ENCODE data around the gene PGP.
"Not testable (repeated sequence)": the region's sequence is repeated elsewhere in the genome, so short reads cannot be mapped to it uniquely, and the experiment has no call there.

Gene PGP, protein sequence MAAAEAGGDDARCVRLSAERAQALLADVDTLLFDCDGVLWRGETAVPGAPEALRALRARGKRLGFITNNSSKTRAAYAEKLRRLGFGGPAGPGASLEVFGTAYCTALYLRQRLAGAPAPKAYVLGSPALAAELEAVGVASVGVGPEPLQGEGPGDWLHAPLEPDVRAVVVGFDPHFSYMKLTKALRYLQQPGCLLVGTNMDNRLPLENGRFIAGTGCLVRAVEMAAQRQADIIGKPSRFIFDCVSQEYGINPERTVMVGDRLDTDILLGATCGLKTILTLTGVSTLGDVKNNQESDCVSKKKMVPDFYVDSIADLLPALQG

DNA sequence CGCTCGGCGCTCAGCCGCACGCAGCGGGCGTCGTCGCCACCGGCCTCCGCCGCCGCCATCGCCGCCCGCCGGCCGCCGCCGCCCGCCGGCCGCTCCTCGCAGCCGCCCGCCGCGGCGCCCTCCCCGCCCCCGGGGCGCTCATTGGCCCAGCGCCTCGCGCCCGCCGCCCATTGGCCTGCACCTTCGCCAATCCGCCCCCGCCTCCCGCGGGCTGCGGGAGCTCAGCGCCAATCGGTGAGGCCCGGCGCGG, at the start of gene PGP:
PGP (minus strand) TSS at position 122 of the 250 bp plus-strand sequence; CDS start at position 59, 63 bp downstream.
- DNase-seq (ENCODE audit: extremely low read depth in 1 of 2, low read depth in 1 of 2): no peak

DNA sequence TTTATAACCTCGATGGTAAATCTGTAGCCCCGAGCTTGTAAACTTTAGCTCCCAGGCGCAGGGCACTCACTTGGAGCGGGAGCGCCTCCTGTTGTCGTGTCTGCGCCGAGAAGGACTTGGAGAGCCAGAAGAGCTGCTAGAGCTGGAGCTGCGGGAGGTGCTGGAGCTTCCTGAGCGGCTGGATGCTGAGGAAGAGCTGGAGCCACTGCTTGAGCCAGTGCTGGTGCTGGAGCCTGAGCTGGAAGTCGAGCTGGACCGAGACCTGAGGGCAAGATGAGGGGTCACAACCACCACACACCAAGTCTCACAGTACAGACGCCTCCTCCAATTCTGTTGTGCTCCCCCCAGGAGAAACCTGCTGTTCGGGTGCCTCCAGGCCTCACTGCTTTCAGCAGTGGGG, 48.4 kb upstream of the PGP start:
- not testable (repeated sequence) for DNase-seq (ENCODE audit: extremely low read depth in 1 of 2, low read depth in 1 of 2)

DNA sequence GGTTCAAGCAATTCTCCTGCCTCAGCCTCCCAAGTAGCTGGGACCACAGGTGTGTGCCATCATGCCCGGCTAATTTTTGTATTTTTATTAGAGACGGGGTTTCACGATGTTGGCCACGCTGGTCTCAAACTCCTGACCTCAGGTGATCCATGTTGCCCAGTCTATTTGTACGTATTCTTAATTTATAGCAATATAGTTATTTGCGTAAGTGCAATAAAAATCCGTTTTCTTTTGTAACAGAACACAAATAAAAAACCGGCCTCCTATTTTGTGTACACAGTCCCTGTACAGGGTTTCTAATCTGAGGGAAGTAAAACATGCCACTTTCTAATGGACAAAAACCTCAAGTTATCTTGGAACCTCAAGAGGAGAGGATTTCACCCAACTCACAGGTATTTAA, 45.6 kb upstream of the PGP start:
- DNase-seq (ENCODE audit: extremely low read depth in 1 of 2, low read depth in 1 of 2): no peak

DNA sequence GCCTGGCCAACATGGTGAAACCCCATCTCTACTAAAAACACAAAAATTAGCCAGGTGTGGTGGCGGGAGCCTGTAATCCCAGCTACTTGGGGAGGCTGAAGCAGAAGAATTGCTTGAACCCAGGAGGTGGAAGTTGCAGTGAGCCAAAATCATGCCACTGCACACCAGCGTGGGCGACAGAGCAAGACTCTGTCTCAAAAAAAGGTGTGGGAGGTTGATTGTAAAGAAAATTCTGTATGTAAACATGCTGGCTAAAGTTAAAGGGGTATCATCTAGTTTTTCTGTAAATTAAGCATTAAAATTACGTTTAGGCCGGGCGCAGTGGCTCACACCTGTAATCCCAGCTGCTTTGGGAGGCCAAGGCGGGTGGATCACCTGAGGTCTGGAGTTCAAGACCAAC, 43.9 kb upstream of the PGP start:
- not testable (repeated sequence) for DNase-seq (ENCODE audit: extremely low read depth in 1 of 2, low read depth in 1 of 2)

DNA sequence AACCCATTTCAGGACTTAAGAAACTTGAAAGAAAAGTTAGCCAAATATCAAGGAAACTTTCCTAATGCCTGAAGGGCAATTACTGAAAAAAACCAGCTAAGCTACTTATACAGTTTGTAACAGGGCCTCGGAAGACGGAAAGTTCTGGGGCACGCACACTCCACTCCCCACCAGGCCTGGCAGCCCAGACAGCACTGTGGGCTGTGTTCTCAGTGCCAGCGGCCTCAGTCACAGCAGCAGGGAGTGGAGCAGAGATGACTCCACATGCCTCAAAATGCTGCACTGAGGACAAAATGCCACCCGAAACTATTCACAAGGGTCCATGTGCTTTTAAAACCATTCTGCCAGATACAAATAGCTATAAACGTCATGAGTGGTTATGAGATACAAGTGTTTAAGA, 43.1 kb upstream of the PGP start:
- no peak for DNase-seq (ENCODE audit: extremely low read depth in 1 of 2, low read depth in 1 of 2)

DNA sequence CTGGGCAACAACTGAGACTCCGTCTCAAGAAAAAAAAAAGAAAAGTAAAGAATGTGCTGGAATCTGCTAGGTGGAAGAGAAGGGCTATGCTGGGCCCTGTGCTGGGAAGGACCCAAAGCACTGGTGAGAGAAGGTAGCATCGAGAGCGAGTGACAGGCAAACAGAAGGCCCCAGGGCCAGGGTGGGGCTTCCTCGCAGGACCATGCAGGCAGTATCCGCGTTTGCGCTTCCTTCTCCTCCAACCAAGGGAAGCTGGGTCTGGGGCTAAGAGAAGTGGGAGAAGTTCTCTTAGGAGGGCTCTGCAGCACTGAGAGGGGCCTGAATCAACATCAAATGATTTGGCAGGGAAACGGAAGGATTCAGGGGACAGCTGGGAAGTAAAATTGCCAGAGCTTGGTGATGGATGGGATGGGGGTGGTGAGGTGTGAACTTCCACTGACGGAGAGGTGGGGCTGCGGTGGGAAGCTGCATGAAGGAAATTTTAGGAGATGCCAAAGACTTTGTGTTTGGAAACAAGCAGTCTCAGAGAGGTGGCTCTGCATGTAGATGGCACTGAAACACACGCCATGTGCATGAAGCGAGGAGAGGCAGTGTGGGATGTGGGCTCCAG, 42.0 kb upstream of the PGP start:
- DNase-seq (ENCODE audit: extremely low read depth in 1 of 2, low read depth in 1 of 2): no peak

DNA sequence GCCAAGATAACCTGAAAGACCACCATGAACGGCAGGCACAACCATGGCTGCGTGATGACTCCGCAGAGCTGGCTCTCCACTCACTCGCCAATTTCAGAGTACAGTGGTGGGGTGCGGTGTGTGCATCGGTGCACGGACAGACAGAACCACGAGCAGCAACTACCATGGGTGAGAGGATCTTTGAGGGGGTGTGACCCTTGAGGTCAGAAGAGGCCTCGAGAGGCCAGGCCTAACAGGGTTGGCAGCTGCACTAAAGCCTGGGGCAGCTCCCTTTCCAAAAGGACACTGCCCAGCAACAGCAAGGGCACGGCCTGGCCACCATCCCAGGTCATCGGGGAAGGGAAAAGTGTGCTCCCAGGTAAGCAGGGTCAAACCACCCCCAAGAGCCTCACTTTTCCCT, 38.7 kb upstream of the PGP start:
- no peak for DNase-seq (ENCODE audit: extremely low read depth in 1 of 2, low read depth in 1 of 2)

DNA sequence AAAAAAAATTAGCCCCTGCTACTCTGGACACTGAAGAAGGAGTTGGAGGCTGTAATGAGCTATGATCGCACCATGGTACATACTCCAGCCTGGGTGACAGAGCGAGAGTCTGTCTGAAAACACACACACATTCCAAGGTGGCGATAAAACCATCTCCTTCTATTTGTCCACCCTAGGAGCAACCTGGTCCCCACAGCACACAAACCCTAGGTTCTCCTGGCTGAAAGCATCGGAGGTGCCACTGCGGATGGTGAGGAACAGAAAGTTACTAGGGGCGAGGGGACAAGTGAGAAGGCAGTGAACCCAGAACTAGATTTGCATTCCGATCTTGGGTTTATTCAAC, 38.1 kb upstream of the PGP start:
- DNase-seq (ENCODE audit: extremely low read depth in 1 of 2, low read depth in 1 of 2): no peak

DNA sequence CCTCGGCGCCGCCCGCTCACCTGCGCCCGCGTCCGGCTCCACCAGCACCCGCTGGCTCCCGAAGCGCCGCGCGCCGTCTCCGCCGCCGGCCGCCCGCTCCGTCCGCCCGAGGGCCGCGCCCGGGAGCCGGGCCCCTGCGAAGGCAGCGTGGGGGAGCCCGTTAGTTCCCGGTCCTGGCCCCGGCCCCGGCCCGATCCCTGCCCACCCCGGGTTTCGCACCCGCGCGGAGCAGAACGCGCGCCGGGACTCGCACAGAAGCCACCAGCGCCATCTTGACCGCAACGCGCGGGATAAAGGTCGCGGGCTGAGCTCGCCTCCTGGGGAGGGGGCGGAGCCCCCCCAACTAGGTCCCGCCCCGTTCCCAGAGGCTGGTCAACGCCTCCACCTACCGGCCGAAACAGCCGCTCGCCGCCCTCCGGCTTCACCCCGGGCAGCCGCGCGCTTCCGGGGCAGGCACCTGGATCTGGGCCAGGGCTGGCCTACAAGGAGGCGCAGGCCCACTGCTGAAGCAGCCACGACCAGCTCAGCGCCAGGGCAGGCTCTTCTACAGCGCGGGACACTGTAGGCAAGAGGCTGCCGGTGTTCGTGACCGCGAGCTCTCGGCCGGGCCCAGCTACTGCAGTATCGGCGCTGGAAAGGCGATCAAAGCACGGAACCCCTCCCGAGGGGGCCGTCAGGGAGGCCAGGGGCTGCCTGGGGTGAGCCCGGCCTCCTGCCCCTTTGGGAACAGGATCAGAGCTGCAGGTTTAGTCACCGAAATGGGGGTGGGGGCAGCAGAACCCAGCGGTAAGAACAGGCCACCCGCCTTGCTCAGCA, 36.9 kb upstream of the PGP start, which contains the start of gene ECI1:
ECI1 (minus strand) TSS at position 292 of the 816 bp plus-strand sequence; CDS start at position 271, 21 bp downstream.
- peak; percentile 35 to 58 for DNase-seq (ENCODE audit: extremely low read depth in 1 of 2, low read depth in 1 of 2)

DNA sequence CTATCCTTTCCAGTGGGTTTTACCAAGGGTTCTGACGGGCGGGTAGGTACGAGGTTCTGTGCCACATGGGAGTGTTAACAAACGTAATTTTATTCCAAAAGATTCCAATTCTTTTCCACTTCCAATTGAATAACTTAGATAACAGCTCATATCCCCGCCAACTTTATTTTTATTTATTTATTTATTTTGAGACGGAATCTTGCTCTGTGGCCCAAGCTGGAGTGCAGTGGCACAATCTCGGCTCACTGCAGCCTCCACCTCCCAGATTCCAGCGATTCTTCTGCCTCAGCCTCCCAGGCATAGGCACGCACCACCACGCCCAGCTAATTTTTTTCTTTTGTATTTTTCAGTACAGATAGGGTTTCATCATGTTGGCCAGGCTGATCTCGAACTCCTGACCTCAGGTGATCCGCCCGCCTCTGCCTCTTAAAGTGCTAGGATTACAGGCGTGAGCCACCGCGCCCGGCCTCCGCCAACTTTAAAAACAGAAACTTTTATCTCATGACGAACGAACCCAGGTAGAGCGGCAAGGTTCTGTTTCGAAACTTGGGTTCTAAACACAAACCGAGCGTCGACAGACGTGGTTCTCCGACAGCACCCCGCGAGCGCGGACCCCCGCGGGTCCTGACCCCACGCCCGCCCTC, 36.1 kb upstream of the PGP start:
- DNase-seq (ENCODE audit: extremely low read depth in 1 of 2, low read depth in 1 of 2): peak in 1 of 2 donors; percentile 16

DNA sequence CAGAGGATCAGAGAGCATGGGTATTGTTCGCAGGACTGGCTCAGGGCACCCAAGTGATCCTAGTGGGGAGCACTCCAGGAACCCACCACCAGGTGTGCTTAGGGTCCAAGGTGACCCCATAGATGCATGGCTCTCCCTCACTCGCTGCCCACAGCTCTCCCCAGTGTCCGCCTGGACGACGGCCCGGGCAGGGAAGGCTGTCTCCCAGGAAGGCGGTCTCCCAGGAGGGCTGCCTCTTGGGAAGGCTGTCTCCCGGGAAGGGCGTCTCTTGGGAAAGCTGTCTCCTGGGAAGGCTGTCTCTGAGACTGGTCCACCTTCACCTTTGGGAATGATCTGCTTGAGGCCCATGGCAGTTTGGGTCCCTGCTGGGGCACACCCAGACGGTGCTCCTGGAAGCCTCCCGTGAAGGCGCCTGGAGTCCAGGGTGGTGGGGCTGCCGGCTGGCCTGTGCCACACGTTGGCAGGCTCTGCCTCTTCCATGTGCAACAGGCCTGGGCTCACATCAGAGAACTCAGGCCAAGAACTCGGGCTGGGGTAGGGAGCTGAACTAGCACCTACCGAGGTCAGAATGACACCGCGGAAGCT, 31.8 kb upstream of the PGP start:
- no peak for DNase-seq (ENCODE audit: extremely low read depth in 1 of 2, low read depth in 1 of 2)

DNA sequence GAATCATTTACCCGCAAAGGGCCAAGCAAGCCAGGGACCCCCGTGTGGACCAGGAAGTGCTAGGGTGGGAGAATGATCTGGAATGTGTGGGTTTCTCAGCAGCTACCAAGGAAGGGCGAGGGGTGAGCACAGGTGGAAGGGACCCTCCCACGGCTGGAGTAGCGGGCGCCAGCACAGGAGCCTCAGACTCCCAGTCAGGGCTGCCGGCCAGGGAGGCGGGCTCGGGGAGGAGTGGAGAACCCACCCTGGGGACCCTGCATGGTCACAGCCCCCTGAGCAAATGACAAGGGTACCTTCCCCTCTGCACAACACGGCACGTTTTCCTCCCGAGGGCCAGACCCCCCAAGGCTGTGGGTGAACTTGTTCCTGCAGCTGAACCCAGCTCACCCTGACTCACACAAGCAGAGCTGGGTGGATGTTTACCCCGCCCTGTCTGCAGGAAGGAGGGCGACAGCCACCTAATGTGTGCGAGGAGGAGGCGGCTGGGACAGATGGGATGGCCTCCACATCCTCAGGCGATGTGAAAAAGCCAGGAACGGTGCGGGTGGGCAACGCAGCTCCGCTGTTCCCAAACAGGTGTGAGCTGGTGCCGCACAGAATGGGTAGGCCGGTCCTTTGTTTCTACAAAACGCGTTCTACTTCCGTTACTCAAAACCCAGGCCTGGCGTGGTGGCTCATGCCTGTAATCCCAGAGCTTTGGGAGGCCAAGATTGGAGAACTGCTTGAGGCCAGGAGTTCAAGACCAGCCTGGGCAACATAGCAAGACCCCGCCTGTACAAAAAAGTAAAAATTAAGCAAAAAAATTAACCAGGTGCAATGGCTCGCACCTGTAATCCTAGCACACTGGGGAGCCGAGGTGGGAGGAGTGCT, 30.5 kb upstream of the PGP start:
- no peak for DNase-seq (ENCODE audit: extremely low read depth in 1 of 2, low read depth in 1 of 2)

DNA sequence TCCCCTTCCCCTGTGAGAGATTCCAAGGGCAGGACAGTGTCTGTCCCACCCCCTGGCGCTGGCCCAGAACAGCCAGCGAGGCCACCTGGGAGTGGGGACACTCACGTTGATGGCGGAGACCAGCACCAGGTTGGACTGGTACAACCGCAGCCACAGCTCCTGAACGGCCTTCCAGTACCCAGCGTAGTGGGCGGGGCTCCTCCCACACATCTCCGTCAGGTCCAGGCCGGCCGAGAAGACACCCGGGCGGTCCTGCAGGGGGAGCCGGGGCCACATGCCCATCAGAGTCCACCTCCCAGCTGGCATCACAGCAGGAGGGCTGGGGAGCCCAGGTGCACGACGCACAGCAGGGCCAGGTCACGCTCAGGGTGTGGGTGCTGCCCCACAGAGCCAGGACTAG, 29.7 kb upstream of the PGP start:
- no peak for DNase-seq (ENCODE audit: extremely low read depth in 1 of 2, low read depth in 1 of 2)

DNA sequence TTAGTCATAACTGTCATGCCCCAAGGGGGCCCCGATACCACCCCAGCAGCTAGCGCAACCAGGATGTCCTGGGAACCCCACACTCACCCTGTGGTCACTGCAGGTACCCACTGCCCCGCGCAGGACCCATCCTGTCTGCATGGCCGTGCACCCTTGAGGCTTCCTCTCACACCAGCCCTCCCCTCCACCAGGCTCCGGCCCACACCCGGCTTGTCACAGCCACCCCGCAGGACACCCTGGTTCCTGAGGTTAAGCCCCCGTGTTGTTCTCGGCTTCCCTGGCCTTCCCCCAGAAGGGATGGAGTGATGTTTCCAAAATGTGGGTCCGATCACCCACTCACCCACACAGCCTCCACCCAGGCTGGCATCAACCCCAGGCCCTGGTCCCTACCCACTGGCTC, 29.1 kb upstream of the PGP start:
- DNase-seq (ENCODE audit: extremely low read depth in 1 of 2, low read depth in 1 of 2): no peak

DNA sequence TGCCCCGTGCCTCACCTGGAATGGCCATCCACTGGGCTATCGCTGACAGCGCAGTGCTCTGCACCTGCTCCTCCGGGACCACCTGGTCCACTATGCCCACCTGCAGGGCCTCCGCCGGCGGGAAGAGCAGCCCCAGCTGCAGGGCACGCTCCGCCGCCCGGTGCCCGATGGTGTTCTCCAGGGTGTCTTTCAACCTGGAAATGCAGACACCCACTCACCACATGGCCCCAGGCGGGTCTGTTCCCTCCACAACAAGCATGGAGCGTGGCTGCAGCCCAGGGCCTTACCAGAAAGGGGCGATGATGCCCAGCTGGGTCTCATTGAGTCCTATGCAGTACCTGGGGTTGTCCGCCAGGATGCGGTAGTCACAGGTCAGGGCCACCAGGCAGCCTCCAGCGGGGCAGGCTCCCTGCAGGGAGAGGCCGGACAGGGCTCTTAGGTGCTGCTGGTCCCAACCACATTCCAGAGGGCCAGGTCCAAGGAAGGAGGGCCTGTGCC, 28.4 kb upstream of the PGP start:
- DNase-seq (ENCODE audit: extremely low read depth in 1 of 2, low read depth in 1 of 2): no peak

DNA sequence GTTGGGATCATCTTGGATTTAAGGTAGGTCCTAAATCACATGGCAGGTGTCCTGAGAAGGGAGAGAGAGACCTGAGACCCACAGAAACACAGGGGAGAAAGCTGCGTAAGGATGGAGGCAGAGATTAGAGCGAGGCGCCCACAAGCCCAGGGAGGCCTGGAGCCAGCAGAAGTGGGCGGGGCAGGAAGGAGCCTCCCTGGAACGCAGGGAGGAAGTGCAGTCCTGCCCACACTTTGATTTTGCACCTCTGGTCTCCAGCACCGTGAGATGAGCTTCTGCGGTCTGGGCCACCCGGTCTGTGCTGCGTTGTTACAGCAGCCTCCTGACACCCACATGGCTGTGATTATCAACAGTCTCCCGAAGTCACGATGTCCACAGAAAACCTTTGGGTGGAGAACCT, 28.0 kb upstream of the PGP start:
- DNase-seq (ENCODE audit: extremely low read depth in 1 of 2, low read depth in 1 of 2): no peak

DNA sequence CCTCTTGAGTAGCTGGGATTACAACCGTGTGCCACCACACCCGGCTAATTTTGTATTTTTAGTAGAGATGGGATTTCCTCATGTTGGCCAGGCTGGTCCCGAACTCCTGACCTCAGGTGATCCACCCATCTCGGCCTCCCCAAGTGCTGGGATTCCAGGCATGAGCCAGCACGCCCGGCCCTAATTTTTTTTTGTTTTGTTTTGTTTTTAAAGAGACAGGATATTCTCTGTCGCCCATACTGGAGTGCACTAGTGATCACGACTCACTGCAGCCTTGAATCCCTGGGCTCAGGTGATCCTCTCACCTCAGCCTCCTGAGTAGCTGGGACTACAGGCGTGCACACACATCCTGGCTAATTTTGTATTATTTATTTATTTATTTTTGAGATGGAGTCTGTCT, 25.7 kb upstream of the PGP start:
- DNase-seq (ENCODE audit: extremely low read depth in 1 of 2, low read depth in 1 of 2): not testable (repeated sequence)

DNA sequence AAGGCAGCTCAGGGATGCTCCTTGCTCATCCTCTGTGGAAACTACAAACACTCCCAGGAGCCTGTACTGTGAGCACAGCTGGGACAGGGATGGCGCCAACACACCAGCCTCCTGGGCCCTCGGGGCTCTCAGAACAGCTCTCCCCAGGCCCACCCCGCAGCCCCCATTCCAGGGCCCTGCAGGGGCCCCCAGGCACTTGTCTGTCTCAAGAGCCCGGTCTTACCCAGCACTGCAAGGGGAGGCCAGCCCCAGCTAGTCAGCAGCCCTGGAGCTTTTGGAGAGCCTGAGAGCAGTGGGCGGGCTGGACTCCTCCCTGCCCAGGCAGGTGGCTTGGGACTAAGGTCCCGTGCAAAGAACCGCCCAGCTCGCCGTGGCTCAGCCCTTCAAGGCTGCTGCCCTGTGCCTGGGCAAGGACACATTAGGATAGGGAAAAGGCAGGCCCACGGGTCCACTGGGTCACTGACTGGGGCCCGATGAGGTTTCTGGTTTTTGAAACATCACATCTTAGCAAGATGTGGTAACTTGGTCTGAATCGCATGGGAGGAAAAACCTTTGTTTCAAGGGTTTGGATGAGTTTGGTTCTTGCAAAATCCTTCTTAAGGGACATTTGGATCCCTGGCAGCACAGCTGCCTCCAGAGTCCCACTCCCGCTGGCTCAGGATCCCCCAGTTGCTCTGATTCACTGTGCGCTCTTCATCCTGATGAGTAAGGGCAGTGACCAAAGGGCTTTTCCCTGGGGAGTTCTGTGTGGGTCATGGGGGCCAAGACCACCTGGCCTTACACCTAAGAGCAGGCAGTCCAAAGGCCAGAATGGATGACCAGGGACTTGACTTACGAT, 24.4 kb upstream of the PGP start:
- DNase-seq (ENCODE audit: extremely low read depth in 1 of 2, low read depth in 1 of 2): no peak

DNA sequence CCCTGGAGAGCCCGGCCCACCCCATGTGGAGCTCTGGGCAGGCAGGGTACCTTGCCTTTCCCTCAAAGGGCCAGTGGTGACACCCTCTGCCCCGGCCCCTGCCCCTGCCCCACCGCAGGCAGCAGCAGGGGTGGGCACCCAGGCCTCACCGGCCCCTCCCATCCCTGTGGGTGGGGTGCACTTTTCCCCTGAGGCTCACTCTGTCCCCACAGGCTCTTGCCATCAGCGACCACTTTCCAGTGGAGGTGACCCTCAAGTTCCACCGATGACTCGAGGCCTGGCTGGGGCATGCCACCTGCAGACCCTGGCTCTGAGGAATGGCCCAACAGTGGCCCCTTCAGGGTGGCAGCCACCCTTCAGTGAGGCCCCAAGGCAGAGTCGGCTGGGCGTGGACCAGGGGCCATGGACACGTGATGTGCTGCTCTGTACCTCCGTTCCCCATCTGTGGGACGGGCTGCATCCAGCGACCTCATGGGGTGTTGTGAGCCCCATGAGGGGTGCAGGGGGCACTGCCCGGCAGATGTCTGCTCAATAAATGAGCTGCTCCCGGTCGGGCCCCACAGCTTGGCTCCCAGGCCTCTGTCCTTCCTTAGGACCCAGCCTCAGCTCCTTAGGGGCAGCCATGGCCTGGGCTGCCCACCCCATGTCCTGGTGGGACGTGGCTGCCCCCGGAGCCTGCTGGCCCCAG, 23.7 kb upstream of the PGP start:
- DNase-seq (ENCODE audit: extremely low read depth in 1 of 2, low read depth in 1 of 2): no peak

Measured in activated CD8-positive, alpha-beta memory T cell treated with anti-CD3 and anti-CD28 coated beads for 1 hour (primary cell).